ENCODE measurements around the gene EPHB2.

The EPHB2 gene

GRCh38 chr1:22880174-22880601 is 169.5 kb downstream of the EPHB2 start:
- no peak for DNase-seq (ENCODE audit: low read depth in 3 of 3)

DNA sequence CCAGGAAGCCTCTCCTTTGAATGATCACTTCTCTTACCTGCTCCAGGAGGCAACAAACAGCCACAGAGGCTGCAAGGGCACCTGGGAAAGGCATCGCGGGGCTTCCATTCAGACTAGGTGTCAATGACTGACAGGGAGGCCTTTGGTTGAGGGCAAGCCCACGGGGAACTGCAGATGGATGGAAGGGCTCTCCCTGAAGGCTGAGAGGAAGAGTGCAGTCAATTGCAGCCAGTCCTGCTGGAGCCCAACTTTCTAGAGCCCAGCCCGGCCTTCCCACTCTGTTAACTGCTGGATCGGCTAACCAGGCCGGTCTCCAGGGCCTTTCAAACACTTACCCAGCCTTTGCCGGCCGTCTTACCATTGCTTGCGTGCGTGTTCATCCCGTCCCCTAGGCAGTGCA is 172.8 kb downstream of the EPHB2 start:
- DNase-seq (ENCODE audit: low read depth in 3 of 3) = no peak

- DNase-seq (ENCODE audit: low read depth in 3 of 3) = no peak
Measured at GRCh38 chr1:22884806-22885530, 174.3 kb downstream of the EPHB2 start.

GRCh38 chr1:22886211-22886610 is 175.6 kb downstream of the EPHB2 start:
- DNase-seq (ENCODE audit: low read depth in 3 of 3) = no peak

GRCh38 chr1:22887491-22887890 is 176.9 kb downstream of the EPHB2 start:
- DNase-seq (ENCODE audit: low read depth in 3 of 3) = no peak

DNA sequence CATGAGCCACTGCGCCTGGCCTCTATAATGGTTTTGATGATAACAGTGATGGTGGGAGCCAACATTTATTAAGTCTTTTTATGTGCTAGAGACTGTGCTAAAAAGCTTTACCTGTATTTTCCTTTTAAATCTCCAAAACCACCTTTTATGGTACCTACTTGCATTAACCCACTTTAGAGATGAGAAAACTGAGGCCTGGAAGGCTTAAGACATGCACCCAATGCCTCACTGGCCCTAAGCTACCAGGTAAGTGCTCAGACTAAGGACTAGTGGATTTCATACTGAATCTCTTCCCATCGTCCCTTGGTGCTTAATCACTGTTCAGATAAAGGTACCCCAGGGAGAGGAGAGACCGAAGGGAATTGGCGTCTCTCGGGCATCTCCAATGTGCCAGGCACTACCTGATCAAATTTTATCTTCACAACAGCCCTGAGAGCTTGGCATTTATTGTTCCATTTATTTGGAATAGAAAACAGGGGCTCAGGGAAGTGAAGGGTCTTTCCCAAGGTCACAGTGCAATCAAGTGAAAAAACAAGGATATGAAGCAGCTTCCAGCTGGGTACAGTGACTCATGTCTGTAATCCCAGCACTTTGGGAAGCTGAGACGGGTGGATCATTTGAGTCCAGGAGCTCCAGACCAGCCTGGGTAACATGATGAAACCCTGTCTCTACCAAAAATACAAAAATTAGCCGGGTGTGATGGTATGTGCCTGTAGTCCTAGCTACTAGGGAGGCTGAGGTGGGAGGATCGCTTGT is 177.9 kb downstream of the EPHB2 start:
- no peak for DNase-seq (ENCODE audit: low read depth in 3 of 3)

DNA sequence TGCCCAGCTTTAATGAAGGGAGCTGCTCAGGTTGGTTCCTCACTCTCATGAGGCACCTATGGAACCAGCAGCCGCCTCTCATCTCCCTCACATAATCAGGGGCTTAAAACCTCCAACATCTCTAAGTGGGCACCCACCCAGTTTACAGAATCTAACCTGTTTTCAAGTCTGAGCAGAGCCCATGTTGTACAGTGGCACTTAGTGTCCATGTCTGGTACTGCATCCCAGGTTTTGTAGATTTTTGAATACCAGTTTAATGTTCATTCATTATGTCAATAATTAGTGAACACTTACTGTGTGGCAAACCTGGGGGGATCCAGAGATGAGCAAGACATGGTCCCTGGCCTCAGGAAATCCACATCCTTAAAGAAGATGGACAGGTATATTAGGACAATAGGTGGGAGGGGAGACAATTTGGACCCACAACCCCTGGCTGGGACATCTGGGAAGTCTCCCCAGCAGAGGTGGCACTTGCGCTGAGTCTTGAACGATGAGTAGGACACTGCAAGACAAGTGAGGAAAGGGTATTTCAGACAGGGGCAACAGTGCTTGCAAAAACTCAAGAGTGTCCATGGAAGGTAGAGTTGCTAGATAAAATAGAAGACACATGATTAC is 178.7 kb downstream of the EPHB2 start:
- DNase-seq (ENCODE audit: low read depth in 3 of 3) = no peak

DNA sequence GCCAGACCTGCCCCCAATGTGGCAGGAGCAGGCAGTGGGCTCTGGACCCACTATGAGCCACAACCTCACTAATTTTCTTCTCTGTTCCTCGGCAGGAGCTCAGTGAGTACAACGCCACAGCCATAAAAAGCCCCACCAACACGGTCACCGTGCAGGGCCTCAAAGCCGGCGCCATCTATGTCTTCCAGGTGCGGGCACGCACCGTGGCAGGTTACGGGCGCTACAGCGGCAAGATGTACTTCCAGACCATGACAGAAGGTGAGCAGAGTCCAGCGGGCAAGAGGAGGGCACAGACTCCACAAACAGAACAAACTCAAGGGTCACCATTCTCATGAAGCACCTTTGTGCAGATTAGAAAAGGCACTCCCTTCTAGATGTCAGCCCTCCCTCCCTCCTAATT is 182.2 kb downstream of the EPHB2 start:
- DNase-seq (ENCODE audit: low read depth in 3 of 3) = no peak

DNA sequence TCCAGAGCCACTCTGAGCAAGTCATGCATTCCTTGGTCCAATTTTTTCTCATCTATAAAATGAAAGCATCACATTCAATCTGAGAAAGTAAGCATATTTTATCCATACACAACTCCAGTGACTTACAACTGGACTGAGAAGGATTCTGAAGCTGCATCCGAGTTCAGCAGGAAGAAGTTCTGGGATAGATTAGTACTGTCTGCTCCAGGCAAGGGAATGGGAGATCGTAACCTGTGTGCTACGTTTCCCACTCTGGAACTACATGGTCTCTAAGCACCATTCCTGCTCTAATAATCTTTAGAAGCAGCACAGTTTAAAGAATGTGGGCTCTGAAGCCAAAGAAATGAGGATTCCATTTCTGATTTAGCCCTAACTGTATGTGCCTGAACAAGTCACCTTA is 182.7 kb downstream of the EPHB2 start:
- DNase-seq (ENCODE audit: low read depth in 3 of 3) = no peak

- DNase-seq (ENCODE audit: low read depth in 3 of 3) = no peak
Measured at GRCh38 chr1:22895357-22895756, 184.7 kb downstream of the EPHB2 start.

DNA sequence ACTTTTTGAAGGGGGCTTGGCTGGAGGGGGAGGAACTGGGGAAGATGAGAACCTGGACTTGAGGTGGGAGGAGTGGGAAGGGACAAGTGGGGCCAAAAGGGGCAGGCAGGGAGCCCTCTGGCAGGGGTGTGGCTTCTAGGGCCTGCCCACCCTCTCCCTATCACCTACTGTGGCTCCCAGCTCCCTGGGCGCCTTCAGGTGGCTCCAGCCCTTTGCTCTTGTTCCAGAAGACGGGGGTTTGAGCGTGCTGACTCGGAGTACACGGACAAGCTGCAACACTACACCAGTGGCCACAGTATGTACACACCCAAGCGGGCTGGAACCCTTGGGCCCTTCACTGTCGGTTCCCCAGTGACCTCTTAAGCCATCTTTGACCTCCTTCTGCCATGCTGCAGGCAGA is 185.5 kb downstream of the EPHB2 start:
- no peak for DNase-seq (ENCODE audit: low read depth in 3 of 3)

DNA sequence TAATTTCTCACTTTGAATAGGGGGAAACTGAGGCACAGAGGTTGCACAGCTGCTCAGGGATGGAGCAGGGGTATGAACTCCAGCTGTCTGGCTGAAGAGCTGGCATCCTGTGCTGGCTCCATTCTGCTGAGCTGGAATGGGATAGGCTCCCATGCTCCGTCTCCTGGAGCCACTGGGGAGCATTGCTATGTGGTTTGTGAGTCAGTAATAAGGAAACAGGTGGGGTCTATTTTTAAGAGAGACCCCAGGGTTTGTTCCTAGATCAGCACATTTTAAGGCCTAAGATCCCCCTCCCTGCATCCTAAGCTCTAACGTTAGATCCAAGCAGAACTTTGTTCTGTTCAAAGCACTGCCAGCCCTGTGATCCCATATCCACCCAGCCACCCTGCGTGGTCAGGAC is 189.8 kb downstream of the EPHB2 start:
- no peak for DNase-seq (ENCODE audit: low read depth in 3 of 3)

- no peak for DNase-seq (ENCODE audit: low read depth in 3 of 3)
Measured at GRCh38 chr1:22903113-22903512, 192.5 kb downstream of the EPHB2 start.

DNA sequence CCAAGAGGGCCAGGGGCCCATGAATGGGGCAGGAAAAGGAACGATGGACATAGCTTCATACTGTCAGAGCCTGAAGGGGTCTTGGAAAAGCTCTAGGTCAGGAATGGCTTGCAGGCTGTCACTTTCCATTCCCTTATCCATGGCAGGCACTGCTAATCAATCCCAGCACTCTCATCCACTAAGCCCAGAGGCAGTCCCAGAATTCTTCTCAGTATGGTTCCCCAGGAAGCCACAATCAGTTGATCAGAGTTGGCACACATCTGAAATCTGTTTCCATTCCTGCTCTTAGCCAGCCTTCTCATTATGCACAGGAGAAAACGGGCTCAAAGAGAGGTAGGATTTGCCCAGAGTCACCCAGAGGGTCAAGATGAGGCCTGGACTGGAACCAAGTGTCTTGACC is 196.3 kb downstream of the EPHB2 start:
- DNase-seq (ENCODE audit: low read depth in 3 of 3) = no peak

GRCh38 chr1:22907528-22907927 is 196.9 kb downstream of the EPHB2 start:
- no peak for DNase-seq (ENCODE audit: low read depth in 3 of 3)

- DNase-seq (ENCODE audit: low read depth in 3 of 3) = no peak
Measured at GRCh38 chr1:22908880-22909426, 198.3 kb downstream of the EPHB2 start.

DNA sequence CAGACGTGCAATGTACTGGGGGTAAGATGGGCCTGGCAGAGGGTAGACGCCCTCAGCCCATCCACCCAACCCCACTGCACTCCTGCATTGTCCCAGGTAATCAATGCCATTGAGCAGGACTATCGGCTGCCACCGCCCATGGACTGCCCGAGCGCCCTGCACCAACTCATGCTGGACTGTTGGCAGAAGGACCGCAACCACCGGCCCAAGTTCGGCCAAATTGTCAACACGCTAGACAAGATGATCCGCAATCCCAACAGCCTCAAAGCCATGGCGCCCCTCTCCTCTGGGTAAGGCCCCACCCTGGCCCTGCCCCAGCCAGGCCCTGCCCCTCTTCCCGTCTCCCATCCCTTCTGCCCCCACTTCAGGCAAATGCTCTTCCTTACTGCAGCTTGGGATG is 199.6 kb downstream of the EPHB2 start:
- no peak for DNase-seq (ENCODE audit: low read depth in 3 of 3)

DNA sequence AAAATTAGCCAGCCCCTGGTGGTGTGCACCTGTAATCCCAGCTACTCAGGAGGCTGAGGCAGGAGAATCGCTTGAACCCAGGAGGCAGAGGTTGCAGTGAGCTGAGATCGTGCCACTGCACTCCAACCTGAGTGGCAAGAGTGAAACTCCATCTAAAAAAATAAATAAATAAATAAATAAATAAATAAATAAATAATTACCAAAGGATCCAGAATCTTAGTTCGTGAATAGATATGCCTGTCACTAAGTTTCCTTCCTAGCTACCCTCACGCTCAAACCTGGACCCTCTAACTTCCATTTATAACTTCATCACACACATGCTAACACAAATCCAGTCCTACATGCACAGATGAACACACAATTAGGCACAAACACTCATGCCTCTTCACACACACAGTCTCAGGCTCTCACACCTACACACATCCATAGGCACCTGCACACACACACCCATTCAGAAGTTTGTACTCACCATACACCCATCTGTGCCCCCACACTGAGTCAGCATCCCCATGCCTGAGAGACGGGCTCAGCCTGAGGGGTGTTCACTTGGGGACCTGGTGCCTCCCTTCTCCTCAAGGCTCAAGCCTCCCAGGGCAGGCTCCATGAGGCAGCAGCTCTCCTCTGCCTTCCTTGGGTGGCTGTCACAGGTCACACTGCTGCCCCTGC is 200.5 kb downstream of the EPHB2 start:
- DNase-seq (ENCODE audit: low read depth in 3 of 3) = no peak

DNA sequence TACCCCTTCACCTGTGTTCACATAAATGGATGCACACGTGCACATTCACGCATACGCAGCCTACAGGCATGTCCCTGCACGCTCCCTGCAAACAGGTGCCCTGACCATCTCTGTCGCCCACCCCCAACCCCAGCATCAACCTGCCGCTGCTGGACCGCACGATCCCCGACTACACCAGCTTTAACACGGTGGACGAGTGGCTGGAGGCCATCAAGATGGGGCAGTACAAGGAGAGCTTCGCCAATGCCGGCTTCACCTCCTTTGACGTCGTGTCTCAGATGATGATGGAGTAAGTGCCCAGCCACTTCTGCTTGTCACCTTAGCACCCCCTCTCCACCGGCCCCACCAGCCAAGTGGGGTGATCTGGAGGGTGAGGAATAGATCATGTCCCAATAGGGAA is 201.7 kb downstream of the EPHB2 start:
- DNase-seq (ENCODE audit: low read depth in 3 of 3) = no peak

GRCh38 chr1:22913421-22914141 is 202.9 kb downstream of the EPHB2 start:
- no peak for DNase-seq (ENCODE audit: low read depth in 3 of 3)

DNA sequence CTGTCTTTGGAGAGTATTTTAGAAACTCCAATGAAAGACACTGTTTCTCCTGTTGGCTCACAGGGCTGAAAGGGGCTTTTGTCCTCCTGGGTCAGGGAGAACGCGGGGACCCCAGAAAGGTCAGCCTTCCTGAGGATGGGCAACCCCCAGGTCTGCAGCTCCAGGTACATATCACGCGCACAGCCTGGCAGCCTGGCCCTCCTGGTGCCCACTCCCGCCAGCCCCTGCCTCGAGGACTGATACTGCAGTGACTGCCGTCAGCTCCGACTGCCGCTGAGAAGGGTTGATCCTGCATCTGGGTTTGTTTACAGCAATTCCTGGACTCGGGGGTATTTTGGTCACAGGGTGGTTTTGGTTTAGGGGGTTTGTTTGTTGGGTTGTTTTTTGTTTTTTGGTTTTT is 203.5 kb downstream of the EPHB2 start:
- DNase-seq (ENCODE audit: low read depth in 3 of 3) = no peak

All from stimulated activated CD4-positive, alpha-beta T cell treated with anti-CD3 and anti-CD28 coated beads, TNF-alpha, amount 100 ng/mL, for 4 hours (primary cell).